ENCODE data around the gene LRRC45.

DNA sequence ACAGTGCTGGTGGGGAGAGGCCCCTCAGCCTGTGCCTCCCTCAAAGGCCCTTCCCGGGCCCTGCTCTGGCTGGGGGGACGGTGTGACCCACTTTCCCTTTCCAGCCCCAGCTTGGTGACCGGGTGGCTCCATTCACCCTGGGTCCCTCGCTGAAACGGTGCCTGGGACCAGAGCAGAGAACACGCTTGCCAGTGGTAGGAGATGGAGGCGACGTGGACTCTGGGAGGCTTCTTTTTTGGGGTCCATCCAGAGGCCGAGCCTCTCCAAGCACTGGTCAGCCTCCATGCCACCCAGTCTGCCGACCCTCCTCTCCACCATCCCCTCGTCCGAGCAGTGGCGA is 8.2 kb upstream of the LRRC45 start:
- no peak for TF ChIP-seq EP300 (IDR thresholded peaks at IDR 0.05)
- TF ChIP-seq, protein P1, sequence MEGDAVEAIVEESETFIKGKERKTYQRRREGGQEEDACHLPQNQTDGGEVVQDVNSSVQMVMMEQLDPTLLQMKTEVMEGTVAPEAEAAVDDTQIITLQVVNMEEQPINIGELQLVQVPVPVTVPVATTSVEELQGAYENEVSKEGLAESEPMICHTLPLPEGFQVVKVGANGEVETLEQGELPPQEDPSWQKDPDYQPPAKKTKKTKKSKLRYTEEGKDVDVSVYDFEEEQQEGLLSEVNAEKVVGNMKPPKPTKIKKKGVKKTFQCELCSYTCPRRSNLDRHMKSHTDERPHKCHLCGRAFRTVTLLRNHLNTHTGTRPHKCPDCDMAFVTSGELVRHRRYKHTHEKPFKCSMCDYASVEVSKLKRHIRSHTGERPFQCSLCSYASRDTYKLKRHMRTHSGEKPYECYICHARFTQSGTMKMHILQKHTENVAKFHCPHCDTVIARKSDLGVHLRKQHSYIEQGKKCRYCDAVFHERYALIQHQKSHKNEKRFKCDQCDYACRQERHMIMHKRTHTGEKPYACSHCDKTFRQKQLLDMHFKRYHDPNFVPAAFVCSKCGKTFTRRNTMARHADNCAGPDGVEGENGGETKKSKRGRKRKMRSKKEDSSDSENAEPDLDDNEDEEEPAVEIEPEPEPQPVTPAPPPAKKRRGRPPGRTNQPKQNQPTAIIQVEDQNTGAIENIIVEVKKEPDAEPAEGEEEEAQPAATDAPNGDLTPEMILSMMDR (IDR thresholded peaks at IDR 0.05): no peak
- TF ChIP-seq POLR2A (IDR thresholded peaks at IDR 0.05): no peak

Data from stomach (tissue), 4 donors.